HG03432 (cell line): ENCODE measurements around the gene TAS2R39.
A peak's percentile ranks its signal among the peaks of the same experiment; 100 is the strongest.
"Not testable (repeated sequence)": the region's sequence is repeated elsewhere in the genome, so short reads cannot be mapped to it uniquely, and the experiment has no call there.

Experiments
- ATAC-seq: cut with Tn5 transposase; IDR thresholded peaks from one replicate; pipeline ENCODE4 v1.9.1; 2021; ENCODE audit warnings: mild to moderate bottlenecking, moderate library complexity; ENCODE audit not compliant: unreplicated experiment

The TAS2R39 gene

DNA sequence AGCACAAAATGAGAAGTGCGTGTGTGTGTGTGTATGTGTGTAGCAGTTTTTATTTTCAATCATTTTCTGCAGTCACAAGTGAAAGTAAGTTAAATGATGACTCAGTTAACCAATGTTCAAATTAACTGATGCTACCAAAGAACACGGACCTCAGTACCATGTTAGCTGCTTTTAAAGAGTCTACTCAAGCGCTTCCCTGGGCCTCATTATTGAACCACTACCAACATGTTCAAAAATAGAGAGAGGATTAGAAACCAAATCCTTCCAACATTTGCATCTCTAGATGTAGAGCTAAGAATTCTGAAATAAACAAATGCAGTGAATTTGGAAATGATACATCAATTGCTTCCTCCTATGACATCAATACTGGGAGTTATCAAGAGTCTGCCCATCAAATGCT is at the start of gene TAS2R39:
Gene TAS2R39 (plus strand): TSS at position 396 of the 400 bp plus-strand sequence. CDS start 0 bp downstream, at position 396.
- no peak for ATAC-seq

DNA sequence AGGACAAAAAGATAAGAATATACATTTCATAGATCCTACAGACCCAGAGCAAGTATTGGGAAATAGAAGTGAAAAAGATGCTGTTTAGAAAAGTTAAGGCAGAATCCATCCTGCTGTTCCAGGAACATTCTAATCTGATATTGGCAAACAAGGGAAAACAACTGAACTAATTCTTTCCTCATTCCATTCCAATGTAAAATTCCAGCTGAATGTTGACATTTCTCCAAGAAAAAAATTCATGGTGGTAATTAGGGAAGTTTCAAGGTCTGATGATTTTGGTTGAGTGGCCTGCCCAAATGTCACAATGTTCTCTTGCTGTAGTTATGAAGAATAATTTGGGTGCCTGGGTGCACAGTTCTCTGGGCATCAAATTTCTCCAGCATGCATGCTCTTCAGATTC is 36.1 kb upstream of the TAS2R39 start:
- ATAC-seq: no peak

DNA sequence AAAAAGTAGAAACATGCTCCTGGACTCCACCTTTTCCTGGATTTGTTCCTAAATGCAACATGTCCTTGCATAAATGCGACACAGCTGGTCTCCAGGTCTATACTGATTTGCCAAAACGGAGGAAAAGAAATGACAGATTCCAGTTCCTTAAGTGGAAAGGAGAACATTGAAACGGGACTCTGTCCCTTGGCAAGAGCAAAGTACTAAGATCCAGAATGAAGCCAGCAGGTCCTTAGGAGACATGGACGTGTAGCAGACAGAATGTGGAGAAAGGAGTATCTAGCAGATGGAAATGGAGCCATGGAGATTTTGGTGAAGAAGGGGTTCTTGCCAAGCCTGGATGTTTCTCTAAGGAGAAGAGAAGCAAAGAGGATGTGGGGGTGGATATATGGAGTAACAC is 35.2 kb upstream of the TAS2R39 start:
- ATAC-seq: no peak

GRCh38 chr7:143148651-143149050 is 34.6 kb upstream of the TAS2R39 start:
- ATAC-seq: no peak

DNA sequence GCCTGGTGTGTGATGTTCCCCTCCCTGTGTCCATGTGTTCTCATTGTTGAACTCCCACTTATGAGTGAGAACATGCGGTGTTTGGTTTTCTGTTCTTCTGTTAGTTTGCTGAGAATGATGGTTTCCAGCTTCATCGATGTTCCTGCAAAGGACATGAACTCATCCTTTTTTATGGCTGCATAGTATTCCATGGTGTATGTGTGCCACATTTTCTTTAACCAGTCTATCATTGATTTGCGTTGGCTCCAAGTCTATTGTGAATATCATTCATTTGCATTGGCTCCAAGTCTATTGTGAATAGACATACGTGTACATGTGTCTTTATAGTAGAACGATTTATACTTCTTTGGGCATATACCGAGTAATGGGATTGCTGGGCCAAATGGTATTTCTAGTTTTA is 32.5 kb upstream of the TAS2R39 start:
- ATAC-seq: not testable (repeated sequence)

DNA sequence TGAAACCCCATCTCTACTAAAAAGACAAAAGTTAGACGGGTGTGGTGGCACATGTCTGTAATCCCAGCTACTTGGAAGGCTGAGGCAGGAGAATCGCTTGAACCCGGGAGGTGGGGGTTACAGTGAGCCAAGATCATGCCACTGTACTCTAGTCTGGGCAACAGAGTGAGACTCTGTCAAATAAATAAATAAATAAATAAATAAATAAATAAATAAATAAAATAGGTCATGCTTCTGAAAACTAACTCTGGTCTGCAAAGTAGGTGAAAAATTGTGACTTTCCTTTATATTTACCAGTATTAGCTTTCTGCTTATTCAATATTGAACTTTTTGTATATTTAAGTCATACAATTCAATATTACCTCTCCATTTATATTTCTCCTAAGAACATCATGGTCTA is 24.6 kb upstream of the TAS2R39 start:
- not testable (repeated sequence) for ATAC-seq

GRCh38 chr7:143171697-143172096 is 11.5 kb upstream of the TAS2R39 start:
- ATAC-seq: no peak

DNA sequence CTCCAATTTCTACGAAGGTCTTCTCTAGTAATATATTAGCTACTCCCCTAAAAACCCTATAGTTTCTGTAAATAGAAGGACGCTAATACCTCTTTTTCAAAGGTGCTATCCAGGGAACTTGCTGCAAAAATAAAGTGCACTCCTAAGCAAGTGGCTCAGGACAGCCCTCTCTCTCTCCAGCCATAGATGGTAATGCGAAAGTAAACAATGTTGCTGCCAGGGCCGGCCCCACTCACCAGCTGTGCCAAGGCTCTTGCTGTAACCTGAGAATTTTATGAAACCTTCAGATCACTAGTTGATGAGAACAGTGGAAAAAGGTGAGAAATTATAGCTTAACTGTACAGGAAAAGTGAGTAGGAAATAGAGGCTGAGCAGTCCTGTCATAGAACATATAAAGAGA is 10.9 kb upstream of the TAS2R39 start:
- no peak for ATAC-seq

GRCh38 chr7:143176128-143176527 is 7.1 kb upstream of the TAS2R39 start:
- no peak for ATAC-seq

DNA sequence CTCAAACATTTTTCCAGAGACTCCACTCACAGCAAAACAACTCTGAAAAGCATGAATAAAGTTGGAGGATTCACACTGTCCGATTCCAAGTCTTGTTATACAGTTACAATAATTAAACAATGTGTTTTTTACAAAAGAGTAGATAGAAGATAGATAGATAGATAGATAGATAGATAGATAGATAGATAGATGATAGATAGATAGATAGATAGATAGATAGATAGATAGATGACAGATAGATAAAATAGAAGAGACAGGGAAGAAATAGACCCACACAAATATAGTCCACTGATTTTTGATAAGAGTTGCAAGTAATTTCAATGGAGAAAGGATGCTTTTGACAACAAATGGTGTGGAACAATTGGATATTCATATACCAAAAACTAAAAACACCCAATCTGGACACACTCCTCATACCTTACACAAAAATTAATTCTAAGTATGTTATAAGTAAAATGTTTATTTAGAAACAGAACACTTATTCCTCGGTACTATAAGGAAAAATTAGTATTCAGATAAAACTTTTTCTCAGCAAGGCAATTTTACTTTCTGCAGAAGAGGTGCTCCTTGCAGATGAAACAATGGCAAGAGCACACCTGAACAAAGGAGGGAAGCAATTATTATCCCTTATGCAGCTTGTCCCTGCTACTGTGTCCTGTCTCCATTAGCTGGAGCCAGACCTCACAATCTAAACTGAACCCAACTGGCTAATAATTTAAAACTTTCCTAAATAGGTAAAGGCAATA is 5.7 kb upstream of the TAS2R39 start:
- no peak for ATAC-seq

GRCh38 chr7:143180771-143181170 is 2.4 kb upstream of the TAS2R39 start:
- not testable (repeated sequence) for ATAC-seq

DNA sequence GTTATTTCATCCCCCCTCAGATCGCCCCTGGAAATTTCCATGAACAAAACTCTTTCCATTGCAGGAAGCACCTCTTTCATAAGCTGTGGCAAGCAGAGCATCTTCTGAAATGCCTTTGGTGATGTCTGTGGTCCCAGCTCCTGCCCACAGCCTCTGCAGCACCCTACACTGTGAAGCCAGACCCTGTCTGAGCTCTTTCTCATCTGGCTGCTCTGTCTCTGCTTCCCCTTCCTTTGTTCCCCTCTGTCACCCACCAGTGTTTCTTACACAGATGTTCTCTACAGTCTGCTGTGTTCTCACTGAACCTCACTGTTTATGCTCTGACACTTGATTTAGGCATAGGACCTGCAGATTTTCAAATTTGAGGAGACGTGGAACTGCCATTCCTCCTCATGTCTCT is 1.9 kb upstream of the TAS2R39 start:
- no peak for ATAC-seq

GRCh38 chr7:143185551-143185950 is 2.3 kb downstream of the TAS2R39 start:
- no peak for ATAC-seq

GRCh38 chr7:143188994-143189393 is 5.8 kb downstream of the TAS2R39 start:
- ATAC-seq: no peak

DNA sequence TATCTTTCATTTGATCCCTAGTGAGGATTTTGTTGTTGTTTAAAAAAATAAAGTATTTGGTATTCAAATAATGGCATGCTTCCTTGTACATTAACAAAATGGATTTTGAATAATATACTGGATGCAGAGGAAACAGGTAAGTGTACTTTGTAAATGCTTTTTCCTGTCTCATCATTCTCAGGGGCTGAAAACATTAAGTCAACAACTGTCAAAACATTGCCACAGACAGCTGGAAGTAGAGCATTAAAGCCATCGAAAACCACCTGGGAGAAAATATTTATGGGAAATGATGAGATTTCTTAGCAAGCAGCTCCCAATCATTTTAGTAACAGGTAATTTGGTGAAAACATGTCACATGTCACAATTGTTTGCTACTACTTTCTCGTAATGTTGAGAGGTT is 10.7 kb downstream of the TAS2R39 start:
- ATAC-seq: no peak

DNA sequence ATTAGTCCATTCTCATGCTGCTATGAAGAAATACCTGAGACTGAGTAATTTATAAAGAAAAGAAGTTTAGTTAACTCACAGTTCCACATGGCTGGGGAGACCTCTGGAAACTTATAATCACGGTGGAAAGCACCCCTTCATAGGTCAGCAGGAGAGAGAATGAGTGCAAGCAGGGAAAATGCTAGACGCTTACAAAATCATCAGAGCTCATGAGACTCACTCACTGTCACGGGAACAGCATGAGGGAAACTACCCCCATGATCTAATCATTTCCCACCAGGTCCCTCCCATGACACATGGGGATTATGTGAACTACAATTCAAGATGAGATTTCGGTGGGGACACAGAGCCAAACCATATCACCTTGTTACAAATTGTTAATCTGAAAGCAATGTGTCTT is 15.8 kb downstream of the TAS2R39 start:
- ATAC-seq: peak; percentile 71

DNA sequence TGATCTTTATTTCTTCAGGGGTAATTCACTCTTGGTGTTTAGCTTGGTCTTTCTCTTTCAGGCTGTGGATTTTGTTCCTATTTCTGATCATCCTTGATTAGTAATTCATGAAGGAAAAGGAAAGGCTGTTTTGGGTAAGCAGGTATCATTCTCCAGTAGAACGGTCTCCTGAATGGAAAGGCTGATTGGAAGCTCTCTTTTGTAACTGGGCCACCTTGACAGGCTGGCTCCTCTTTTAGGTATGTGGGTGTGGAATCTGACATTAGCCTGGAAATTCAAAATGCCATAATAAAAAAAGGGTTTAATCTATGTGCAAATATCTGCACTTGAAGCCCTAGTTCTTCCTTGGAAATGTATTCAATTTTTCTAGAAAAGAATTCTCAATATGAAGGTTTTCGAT is 18.9 kb downstream of the TAS2R39 start:
- ATAC-seq: no peak

- ATAC-seq: no peak
These were observed 20.2 kb downstream of the TAS2R39 start for GRCh38 chr7:143203386-143203785.

- peak; percentile 92 for ATAC-seq
These were observed 22.5 kb downstream of the TAS2R39 start for GRCh38 chr7:143205560-143206293.

GRCh38 chr7:143210541-143210940 is 27.3 kb downstream of the TAS2R39 start:
- ATAC-seq: no peak

DNA sequence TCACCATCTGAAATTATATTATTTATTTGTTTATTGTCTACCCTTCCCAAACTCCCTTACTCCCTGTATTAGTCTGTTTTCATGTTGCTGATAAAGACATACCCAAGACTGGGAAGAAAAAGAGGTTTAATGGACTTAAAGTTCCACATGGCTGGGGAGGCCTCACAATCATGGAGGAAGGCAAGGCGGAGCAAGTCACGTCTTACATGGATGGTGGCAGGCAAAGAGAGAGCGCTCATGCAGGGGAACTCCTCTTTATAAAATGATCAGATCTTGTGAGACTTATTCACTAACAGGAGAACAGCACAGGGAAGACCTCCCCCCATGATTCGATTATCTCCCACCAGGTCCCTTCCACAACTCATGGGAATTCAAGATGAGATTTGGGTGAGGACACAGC is 30.3 kb downstream of the TAS2R39 start:
- ATAC-seq: not testable (repeated sequence)
